Stimulated activated CD4-positive, alpha-beta T cell treated with anti-CD3 and anti-CD28 coated beads, Interleukin-4, amount 100 ng/mL, for 4 hours (primary cell): ENCODE results near the gene PRR36.
"Not testable (repeated sequence)": the region's sequence is repeated elsewhere in the genome, so short reads cannot be mapped to it uniquely, and the experiment has no call there.

ENCODE experiments used
- DNase-seq, 2 experiments: peaks; one replicate each; pipeline ENCODE4 v3.0.0-alpha.2; 2020

Gene PRR36

DNA sequence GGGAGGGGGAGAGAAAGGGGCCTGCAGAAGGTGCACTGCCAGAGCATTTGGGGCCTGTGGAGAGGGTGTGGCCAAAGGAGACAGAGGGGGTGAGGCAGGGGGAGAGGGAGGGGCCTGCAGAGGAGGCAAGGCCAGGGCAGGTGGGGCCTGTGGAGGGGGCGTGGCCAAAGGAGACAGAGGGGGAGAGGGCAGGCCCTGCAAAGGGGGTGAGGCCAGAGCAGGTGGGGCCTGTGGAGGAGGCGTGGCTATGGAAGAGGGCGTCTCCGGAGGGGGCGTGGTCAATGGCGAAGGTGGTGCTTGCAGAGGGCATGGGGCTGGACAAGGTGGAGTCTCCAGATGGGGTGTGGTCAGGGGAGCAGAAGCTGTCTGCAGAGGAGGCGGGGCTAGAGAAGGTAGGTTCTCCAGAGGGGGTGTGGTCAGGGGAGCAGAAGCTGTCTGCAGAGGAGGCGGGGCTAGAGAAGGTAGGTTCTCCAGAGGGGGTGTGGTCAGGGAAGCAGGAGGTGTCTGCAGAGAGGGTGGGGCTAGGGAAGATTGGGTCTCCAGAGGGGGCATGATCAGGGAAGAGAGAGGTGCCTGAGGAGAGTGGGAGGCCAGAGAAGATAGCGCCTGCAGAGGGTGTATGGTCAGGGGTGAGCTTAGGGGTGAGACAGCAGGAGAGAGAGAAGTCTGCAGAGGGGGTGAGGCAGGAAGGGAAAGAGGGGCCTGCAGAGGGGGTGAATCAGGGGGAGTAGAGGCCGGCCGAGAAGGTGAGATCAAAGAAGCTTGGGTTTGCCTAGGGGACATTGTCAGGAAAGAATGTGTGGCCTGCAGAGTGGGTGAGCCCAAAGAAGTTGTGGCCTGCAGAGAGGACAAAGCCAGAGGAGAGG lies 3.4 kb downstream of the PRR36 start:
- DNase-seq = peak; percentile 30

DNA sequence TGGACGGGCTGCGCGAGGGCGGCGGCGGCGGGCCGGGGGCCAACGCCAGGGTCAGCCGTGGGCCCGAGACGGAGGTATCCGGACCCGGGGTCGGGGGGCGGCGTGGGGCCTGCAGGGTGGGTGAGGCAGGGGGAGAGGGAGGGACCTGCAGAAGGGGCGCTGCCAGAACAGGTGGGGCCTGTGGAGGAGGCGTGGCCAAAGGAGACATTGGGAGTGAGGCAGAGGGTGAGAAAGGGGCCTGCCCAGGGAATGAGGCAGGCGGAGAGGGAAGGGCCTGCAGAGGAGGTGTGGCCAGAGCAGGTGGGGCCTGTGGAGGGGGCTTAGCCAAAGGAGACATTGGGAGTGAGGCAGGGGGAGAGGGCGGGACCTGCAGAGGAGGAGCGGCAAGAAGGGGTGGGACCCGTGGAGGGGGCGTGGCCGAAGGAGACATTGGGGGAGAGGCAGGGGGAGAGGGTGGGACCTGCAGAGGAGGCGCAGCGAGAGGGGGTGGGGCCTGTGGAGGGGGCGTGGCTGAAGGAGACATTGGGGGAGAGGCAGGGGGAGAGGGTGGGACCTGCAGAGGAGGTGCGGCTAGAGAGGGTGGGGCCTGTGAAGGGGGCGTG lies 4.2 kb downstream of the PRR36 start:
- peak; percentile 46 to 49 for DNase-seq

DNA sequence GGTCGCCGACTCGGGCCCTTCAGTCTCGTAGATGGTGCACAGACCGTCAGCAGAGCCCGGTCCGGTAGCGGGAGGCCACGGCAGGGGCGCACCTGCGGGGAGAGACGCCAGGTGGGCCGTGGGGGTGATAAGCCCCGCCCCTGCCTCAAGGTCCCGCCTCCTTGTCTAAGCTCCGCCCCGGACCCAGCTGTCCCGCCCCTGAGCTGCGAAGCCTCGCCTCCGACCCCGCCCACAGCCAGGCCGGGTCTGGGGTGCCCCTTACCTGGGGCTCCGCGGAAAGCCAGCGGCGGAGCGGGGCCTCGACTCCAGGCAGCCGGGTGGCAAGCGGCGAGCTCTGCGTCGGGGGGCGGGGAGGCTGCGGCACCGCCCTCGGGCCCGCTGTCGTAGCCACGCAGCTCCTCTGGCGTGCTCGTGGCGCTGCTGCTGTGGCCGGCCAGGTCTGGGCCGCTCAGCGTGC lies 4.7 kb downstream of the PRR36 start:
- peak; percentile 78 to 80 for DNase-seq

DNA sequence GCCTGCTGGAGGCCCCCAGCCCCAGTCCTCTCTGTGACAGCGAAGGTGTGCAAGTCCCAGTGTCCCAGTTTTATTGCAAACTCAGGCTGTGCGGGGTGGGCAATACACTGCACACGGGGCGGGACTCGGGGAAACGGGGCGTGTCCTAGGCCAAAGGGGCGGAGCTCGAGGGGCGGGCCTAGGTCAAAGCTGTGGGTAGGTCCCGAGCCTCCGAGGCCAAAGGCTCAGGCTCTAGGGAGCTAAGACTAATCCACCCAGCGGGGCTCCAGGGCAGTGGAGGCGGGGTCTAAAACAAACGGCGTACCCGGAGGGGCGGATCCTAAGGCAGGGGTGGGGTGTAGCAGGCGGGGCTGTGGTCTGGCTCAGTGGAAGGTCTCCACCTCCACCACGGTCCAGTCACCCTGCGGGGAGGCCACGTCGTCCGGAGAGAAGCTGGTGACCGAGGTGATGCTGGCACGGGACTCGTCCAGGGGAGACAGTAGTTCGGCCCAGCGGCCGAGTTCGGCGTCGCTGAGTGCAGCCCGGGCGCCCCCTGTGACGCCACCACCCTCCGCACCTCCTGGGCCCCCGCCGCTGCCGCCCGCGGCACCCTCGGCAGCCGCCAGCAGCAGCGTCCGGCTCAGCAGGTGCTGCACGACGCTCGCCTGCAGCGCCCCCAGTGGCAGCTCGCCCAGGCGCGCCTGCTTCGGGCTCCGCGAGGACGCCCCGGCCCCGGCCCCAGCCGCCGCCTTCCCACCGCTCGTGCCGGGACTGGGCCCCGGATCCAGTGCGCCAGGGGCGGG lies 5.3 kb downstream of the PRR36 start:
- peak; percentile 81 for DNase-seq

DNA sequence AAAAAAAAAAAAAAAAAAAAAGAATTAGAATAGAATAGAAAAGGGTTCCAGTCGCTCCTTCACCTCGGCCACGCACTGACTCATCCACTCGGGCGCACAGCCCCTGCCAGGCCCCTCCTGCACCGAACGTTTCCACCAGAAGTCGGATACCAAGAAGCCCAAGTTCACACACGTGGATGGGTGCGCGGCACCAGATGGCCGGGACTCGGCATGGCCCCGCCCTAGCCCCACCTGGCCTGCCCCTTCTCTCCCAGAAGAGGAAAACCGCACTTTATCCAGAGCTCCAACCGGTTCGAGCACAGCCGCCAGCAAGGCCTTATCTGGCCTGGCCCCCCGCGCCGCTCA lies 5.9 kb downstream of the PRR36 start:
- DNase-seq = peak in 1 of 2 experiments; percentile 28

DNA sequence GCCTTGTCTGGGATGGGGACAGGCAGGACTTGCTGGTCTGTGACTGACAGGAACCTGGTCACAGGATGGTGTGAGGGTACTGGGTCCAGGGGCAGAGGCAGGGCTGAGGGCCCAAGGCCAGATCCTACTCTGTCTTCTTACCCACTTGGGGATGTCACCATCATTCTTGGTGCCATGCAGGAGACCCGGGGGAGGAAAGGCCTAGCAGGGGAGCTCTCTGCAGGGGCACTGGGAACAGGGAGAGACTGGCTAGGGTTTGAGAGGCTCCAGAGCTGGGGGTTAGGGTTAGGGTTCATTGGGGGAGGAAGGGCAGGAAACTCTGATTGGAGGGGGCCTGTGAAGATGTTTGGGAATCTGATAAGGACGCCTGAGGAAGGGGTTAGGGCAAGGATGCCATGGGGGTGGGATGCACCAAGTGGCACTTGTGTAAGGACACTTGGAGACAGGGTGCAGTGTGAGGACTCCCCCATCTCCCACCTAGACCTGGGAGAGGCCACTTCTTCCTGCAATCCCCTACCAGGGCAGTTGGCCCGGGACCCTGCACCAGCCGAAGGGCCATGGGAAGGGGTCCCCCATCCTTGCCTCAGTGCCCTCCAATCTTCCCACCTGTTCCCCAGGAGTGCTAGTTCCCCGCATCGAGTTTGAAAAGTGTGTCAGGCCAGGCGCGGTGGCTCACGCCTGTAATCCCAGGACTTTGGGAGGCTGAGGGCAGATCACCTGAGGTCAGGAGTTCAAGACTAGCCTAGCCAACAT lies 6.9 kb downstream of the PRR36 start:
- DNase-seq = no peak

DNA sequence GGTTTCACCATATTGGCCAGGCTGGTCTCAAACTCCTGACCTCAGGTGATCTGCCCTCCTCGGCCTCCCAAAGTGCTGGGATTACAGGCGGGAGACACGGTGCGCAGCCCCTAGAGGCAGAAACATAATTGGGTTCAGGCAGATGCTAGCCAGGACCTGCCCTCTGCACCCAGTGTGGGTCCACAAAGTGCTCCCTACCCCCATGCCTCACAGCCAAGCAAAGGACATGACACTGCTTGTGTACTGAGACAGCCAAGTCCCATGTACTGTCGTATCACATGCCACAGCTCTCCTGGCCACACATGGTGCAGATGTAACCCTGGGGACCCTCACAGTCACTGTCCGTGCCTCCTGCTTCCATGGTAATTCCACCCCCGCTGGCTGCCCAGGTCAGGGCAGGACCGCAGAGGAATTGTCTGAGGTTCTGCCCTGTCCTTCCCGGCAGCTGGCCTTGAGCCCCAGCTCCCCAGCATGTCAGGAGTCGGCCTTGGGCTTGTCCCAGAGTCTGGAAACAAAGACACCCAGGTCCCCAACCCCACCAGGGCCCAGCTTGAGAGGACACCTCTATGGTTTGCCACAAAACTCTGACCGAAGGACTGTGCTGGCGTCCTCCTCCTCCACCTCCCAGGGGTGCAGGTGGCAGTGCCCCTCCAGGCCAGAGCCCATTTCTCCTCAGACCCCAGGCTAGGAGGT lies 7.6 kb downstream of the PRR36 start:
- DNase-seq = no peak

DNA sequence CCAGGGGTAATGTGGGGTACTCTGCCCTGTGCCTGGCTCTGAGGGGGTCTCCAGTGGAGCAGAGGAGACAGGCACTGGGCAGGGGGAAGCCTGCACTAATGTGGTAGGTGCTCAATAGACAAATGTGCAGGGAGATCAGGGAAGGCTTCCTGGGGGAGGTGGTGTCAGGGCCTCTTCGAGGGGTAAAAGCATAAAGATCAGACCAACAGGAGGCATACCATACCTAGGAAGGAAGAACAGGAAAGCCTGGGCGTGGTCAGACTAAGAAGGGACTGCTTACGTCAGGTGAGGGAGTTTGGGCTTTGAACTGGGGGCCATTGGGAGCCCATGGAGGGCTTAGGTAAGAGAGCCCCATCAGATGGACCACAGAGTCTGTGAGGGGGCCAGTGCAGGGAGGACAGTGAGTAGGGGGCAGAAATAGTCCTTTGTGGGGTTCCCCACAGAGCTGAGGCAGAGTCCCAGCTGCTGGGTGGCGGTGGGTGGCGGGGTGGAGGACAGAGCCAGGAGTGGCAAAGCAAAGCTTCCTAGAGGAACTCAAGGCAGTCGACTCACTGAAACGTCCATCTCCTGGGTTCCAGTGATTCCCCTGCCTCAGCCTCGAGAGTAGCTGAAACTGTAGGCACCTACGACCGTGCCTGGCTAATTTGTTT lies 8.8 kb downstream of the PRR36 start:
- no peak for DNase-seq

DNA sequence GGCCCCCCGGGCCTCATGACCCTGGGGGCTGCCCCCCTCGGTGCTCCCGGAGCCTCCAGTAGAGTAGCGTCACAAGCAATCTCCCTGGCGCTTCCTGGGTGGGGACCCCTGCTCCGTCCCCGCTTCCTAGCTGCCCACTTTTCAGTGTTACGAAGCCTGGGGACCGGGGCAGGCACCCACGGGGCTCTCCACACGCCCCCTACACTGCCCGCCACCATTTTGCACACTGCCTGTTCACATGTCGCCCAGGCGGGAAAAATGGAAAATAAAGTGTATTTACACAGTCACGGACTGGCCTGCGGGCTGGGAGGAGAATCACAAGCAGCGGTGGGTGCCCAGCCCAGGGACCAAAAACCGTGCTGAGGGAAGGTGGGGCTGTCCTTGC lies 9.5 kb downstream of the PRR36 start:
- no peak for DNase-seq

DNA sequence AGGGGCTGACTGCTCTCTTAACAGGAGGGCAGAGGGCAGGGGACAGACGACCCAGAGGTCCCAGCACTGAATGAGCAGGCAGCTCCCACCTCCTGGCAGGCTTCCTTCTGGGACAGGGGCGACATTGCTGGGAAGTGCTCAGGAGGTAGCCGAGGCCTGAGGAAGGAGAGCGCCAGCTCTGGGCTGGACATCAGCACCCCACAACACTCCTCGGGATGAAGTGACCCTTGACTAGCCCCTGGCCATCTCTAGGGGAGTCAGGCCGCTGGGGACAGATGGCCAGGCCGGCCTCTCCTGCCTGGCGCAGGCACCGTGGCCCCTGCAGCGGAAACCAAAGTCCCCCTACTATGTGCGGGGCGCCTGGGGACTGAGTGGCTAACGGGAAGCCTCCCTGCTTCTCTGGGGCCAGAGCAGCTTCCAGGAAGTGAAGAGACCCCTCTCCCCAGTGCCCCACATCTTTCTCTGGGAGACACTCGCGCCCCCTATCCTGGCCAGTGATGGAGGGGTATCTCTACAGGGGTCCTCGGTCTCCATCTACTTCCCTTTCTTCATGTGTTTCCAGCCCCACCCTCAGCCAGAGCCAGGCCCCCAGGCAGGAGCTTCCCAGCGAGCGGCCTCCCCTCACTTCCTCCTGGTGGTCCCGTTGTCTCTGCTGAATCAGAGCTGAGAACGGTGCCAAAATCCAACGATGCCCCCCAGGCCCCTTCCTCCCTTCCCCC lies 10.1 kb downstream of the PRR36 start:
- DNase-seq = no peak

DNA sequence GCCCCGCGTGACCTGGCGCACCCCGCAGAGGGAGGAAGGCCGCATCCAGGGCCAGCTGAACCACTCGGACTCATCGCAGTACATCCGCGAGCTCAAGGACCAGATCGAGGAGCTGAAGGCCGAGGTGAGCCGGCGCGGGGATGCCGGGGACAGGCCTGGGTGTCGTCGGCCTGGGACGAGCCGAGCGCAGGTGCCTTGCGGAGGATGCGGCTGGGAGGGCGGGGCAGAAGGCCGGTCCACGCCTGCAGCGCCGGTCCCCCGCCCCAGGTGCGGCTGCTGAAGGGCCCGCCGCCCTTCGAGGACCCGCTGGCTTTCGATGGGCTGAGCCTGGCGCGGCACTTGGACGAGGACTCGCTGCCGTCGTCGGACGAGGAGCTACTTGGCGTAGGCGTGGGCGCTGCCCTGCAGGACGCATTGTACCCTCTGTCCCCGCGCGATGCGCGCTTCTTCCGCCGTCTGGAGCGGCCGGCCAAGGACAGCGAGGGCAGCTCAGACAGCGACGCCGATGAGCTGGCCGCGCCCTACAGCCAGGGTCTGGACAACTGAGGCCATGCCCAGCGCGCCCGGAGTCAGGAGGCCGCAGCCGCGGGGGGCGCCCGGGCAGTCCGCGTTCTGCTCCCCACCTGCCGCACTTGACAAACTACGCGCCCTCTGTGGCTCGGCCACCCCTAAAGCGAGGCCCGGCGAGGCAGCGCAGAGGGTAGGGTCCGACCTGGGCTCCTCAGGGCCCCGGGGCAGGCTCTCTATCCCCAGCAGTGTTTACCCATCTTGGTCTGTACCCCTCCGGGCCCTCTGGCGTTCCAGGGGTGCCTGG lies 10.8 kb downstream of the PRR36 start:
- no peak for DNase-seq

DNA sequence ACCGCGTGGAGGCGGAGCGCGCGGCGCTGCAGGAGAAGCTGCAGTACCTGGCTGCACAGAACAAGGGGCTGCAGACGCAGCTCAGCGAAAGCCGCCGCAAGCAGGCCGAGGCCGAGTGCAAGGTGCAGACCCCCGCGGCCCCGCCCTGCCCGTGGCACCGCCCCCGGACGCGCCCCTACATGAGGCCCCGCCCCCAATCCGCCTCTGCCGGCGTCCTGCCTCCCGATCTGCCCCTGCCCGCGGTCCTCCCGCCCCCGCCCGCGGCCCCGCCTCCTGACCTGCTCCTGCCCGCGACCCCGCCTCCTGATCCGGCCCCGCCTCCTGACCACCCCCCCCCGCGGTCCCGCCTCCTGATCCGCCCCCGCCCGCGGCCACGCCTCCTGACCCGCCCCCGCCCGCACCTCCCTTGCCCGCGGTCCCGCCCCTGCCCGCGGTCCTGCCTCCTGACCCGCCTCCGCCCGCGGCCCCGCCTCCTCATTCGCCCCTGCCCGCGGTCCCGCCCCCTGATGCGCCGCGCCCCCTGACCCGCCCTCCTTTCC lies 11.7 kb downstream of the PRR36 start:
- DNase-seq = peak; percentile 71

DNA sequence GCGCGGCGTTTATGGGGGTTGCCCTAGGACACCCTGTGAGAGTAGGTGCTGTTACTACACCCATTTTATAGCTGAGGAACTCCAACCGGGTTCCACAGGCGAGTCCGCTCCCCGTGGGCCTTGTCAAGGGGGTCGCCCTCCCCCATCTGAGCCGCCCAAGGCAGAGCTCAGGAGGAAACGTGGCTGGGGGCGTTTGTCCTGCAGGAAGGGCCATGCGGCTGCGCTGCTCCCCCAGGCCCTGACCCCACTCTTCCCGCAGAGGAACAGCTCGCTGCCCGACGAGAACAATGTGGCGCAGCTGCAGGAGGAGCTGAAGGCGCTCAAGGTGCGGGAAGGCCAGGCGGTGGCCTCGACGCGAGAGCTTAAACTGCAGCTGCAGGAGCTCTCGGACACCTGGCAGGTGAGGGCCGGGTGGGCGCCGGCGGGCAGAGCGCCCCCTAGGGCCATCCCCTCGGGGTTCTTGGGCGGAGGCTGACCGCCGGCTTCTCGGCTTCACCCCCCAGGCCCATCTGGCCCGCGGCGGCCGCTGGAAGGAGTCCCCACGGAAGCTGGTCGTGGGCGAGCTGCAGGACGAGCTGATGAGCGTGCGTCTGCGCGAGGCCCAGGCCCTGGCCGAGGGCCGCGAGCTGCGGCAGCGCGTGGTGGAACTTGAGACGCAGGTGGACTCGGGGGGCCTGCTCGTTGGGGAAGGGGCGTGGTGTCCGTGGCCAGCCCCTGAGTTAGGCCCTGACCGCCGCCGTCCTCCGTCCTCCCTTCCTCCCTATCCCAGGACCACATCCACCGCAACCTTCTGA lies 12.4 kb downstream of the PRR36 start:
- DNase-seq = no peak

DNA sequence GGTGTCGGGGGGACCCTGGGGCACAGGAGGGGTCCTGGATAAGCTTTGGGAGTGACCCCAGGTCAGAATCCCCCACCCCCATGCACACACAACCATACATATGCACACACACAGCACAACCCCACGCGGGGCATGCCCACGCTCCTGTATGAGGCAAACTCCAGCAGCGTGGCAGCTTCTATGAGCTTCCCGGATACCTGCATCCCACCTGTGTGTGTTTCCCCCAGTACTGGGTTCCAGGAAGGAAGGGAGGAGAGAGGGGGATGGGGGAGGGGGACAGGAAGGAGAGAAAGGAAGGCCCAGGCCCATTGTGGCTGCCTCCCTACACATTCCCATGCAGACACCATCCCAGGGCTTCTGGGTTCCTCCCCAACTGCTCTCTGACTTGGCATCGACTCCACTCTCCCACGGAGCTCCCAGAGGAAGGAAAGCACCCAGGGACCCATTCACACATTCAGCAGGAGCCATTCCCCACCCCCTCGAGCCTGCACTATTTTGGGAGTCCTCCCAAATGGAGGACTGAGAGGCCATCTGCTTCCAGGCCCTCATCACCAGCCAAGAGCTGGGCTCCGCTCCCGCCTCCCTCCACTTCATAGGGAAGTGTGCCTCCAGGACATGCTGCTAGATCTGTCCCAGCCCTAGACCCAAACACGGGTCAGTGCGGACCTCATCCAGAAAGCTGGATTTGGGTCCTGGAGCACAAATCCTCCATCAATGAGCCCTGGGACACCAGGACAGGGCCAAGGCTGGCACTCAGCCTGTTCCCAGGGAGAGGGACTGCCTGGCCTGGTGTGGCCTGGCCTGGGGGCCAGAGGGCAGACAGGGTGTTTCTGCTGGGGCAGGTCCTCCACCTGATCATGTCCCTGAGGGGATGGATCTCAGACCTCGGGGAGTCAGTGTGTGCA lies 13.2 kb downstream of the PRR36 start:
- DNase-seq = no peak

DNA sequence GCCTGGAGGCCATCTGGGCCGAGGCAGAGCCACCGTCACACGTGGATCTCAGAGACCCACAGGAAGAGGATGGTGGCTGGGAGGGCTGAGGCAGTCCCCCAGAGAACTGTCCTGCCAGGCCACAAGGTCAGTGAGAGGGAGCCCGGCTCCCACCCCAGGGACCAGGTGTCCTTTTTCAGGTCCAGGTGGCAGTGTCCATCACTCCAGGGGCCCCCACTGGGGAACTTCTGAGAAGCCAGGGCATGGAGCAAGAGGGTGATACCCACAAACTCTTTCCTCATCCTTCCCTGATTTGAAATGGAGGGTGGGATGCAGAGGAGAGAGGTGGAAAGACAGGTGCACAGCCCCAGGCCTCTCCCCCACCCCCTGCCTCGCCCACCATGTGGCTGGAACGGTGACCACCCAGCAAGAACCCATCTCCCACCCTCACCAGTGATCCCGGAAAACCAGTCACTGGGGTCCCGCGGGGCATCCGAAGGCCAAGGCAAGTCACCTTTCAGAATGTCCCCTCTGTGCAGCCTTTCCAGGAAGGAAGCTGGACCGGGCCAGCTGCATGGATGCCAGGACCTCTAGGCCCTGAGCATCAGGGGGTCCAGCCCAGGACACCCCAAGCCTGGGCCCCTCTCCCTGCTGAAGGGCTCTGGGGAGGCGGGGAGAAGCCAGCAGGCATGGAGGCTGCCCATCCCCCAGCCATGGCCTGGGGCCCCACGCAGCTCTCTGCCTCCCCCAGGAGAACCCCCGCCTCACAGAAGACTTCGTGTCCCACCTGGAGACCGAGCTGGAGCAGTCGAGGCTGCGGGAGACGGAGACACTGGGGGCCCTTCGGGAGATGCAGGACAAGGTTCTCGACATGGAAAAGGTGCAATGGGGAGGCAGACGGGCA lies 14.1 kb downstream of the PRR36 start:
- DNase-seq = no peak

DNA sequence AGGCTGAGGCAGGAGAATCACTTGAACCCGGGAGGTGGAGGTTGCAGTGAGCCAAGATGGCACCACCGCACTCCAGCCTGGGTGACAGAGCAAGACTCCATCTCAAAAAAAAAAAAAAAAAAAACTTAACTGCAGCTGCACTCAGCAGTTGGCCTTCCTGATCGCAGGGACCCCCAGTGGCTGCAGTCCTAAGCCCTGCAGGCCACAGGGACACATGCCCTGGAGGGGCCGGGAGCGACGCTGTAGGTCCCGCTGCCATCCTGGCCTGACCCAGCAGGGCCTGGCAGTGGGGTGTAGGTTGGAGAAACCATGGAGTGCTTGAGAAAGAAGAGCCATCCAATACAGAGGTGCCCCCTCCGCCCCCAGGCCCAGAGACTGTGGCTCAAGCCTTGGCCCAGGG lies 15.1 kb downstream of the PRR36 start:
- not testable (repeated sequence) for DNase-seq
